ENCODE data around the gene PPP3R1. TPM values are rescaled to one million over a fixed set of nuclear protein-coding genes. Genes with fewer than 3 reads are reported as not detected.

PPP3R1 gene
- polyA plus RNA-seq, 2 of the 4 experiments (the other 2 are of a cell fraction): 27.3 to 55.1 TPM

GRCh38 chr2:68263632-68264031 is 11.3 kb upstream of the PPP3R1 start:
- Histone ChIP-seq H3K27ac (no peak overlapping the region), H3K4me2 (no peak overlapping the region), H3K4me1 (no peaks in the 10 kb centered on the region), H3K9me3 (no peaks in the 10 kb centered on the region), H3K4me3 (no peak overlapping the region)
- TF ChIP-seq SREBF2 (IDR thresholded peaks at IDR 0.05): no peak
- TF ChIP-seq EHMT2 (IDR thresholded peaks at IDR 0.05; ENCODE audit: low read depth): no peak
- TF ChIP-seq, protein P1, sequence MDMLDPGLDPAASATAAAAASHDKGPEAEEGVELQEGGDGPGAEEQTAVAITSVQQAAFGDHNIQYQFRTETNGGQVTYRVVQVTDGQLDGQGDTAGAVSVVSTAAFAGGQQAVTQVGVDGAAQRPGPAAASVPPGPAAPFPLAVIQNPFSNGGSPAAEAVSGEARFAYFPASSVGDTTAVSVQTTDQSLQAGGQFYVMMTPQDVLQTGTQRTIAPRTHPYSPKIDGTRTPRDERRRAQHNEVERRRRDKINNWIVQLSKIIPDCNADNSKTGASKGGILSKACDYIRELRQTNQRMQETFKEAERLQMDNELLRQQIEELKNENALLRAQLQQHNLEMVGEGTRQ (IDR thresholded peaks at IDR 0.05): no peak
- TF ChIP-seq HOXB5 (CRISPR knock-in tag; IDR thresholded peaks at IDR 0.05): no peak
- no peak for TF ChIP-seq FOSB (CRISPR knock-in tag; IDR thresholded peaks at IDR 0.05)
- TF ChIP-seq BCL3 (IDR thresholded peaks at IDR 0.05): no peak
- TF ChIP-seq RARB (CRISPR knock-in tag; IDR thresholded peaks at IDR 0.05): no peak
- TF ChIP-seq FOXS1 (CRISPR knock-in tag; IDR thresholded peaks at IDR 0.05): no peak
- no peak for TF ChIP-seq TP53 (CRISPR knock-in tag; IDR thresholded peaks at IDR 0.05)
- no peak for TF ChIP-seq CHD2 (IDR thresholded peaks at IDR 0.05; ENCODE audit: low read length, partially characterized antibody)
- no peak for TF ChIP-seq CTCF (IDR thresholded peaks at IDR 0.05)
- no peak for TF ChIP-seq EHF (CRISPR knock-in tag; IDR thresholded peaks at IDR 0.05)
- no peak for TF ChIP-seq PHF8 (IDR thresholded peaks at IDR 0.05; ENCODE audit: borderline replicate concordance, low read depth)
- no peak for TF ChIP-seq RNF2 (IDR thresholded peaks at IDR 0.05; ENCODE audit: borderline replicate concordance, low read depth)
- TF ChIP-seq NPAS2 (CRISPR knock-in tag; IDR thresholded peaks at IDR 0.05; ENCODE audit: borderline replicate concordance): no peak
- TF ChIP-seq TFCP2L1 (CRISPR knock-in tag; IDR thresholded peaks at IDR 0.05): no peak
- no peak for TF ChIP-seq CBX2 (IDR thresholded peaks at IDR 0.05; ENCODE audit: borderline replicate concordance, low read depth)
- no peak for TF ChIP-seq MAZ (IDR thresholded peaks at IDR 0.05; ENCODE audit: borderline replicate concordance, low read depth, low read length)
- TF ChIP-seq NR3C1 (IDR thresholded peaks at IDR 0.05): no peak
- TF ChIP-seq POLR2A (IDR thresholded peaks at IDR 0.05; ENCODE audit: low read length): no peak
- 77% methylated on average over 2 of the region's 2 CpGs for WGBS (ENCODE audit: missing lambda C conversion rate)
- CTCF ChIA-PET: interaction anchor here (0.6 kb wide), 2 partner anchors 9 to 733 kb away, joined by 3 to 4 read pairs; no protein-coding TSS in a partner anchor
- no peak for ATAC-seq
- FAIRE-seq: no peak
- POLR2A ChIA-PET: interaction anchor here (1.4 kb wide), 1 partner anchor 11 kb away, joined by 4 read pairs; the partner anchor contains the start of gene PPP3R1
- no peak for DNase-seq (ENCODE audit: low read depth in 1 of 2, low spot score in 1 of 2)

DNA sequence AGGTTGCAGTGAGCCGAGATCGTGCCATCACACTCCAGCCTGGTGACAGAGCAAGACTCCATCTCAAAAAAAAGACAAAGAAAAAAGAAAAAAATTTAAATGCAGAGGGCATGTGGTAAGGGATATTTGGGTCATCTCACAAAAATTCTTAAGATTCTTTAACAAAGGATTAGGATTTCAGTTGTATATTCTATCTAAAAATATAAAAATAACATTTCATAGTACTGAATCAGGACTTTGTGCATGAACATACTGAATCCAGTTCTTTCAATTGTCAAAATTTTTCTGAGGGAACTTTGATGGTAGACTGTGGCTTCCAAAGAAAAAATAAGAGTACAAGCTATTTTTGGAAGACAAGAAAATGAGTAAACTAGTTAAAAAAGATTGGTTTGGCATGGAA is 6.5 kb upstream of the PPP3R1 start:
- no peak for TF ChIP-seq HMGXB4 (CRISPR knock-in tag; IDR thresholded peaks at IDR 0.05; ENCODE audit: borderline replicate concordance)
- TF ChIP-seq JUNB (IDR thresholded peaks at IDR 0.05): no peak
- TF ChIP-seq ZC3H11A (IDR thresholded peaks at IDR 0.05): no peak
- no peak for TF ChIP-seq E2F6 (IDR thresholded peaks at IDR 0.05; ENCODE audit: borderline replicate concordance, low read depth)
- no peak for TF ChIP-seq KDM5A (IDR thresholded peaks at IDR 0.05)
- no peak for TF ChIP-seq EHMT2 (IDR thresholded peaks at IDR 0.05; ENCODE audit: low read depth)
- TF ChIP-seq CBX2 (IDR thresholded peaks at IDR 0.05; ENCODE audit: borderline replicate concordance, low read depth): no peak
- TF ChIP-seq CTCF (IDR thresholded peaks at IDR 0.05): no peak
- no peak for TF ChIP-seq ZNF302 (CRISPR knock-in tag; IDR thresholded peaks at IDR 0.05)
- TF ChIP-seq MAFK (IDR thresholded peaks at IDR 0.05; ENCODE audit: partially characterized antibody): no peak
- no peak for TF ChIP-seq PHF8 (IDR thresholded peaks at IDR 0.05; ENCODE audit: borderline replicate concordance, low read depth)
- no peak for TF ChIP-seq GATA3 (IDR thresholded peaks at IDR 0.05; ENCODE audit: borderline replicate concordance)
- no peak for TF ChIP-seq TP53 (CRISPR knock-in tag; IDR thresholded peaks at IDR 0.05)
- FAIRE-seq (no peak), ATAC-seq (no peak), DNase-seq (ENCODE audit: low read depth in 1 of 2, low spot score in 1 of 2) (no peak)
- H3K4me3 ChIP-seq: no peak overlapping the region
- no peaks in the 10 kb centered on the region for H3K9me3 ChIP-seq
- ChIA-PET POLR2A (no interaction called here), CTCF (interaction anchor here (1.5 kb wide), 1 partner anchor 24 kb away, joined by 5 read pairs; no protein-coding TSS in a partner anchor)
- WGBS (ENCODE audit: missing lambda C conversion rate): 95% methylated on average over 2 of the region's 2 CpGs
- H3K4me2 ChIP-seq: no peak overlapping the region
- H3K4me1 ChIP-seq: peaks cover 6% of the 10 kb centered on the region
- H3K27ac ChIP-seq: no peak overlapping the region
